H1 (cell line): Measurements from ENCODE around the gene RNF13. TPM values are rescaled to one million over a fixed set of nuclear protein-coding genes. Genes with fewer than 3 reads are reported as not detected.

Experiments
- CTCF ChIA-PET: fragments of 300-600 bp; sonication (Branson Sonifier 250); formaldehyde crosslinking; loops from one replicate; lab custom pipeline; 2021; ENCODE audit not compliant: partially characterized antibody; lab: Charles Lee
- POLR2A ChIA-PET: fragments of 300-600 bp; sonication (Branson Sonifier 250); formaldehyde crosslinking; loops from one replicate; lab custom pipeline; 2021; ENCODE audit warnings: inconsistent platforms; ENCODE audit not compliant: partially characterized antibody; lab: Charles Lee
- DNase-seq, 2 experiments: peaks; one replicate each; pipeline versions ENCODE4 v3.0.0 to v3.0.0-alpha.2; 2010 to 2022; ENCODE audit warnings: low spot score in 2 of 2, low read depth in 1 of 2, mixed read lengths in 1 of 2
- FAIRE-seq: peaks from 2 replicates; lab custom pipeline; 2011; peaks lifted over from hg19 to GRCh38; lab: Jason Lieb, UNC
- H2AFZ ChIP-seq: 2 replicates; pipeline ENCODE4 v1.8.1; 2012; ENCODE audit warnings: low read length, inconsistent platforms
- H2AK5ac ChIP-seq: 2 replicates; pipeline ENCODE4 v1.6.1; 2013; ENCODE audit warnings: low read depth, low read length
- H2BK120ac ChIP-seq: replicated peaks from 2 replicates; pipeline ENCODE3; 2013; ENCODE audit warnings: low read depth, low read length, inconsistent platforms
- H2BK12ac ChIP-seq: 2 replicates; pipeline ENCODE4 v1.6.1; 2013; ENCODE audit warnings: low read depth, low read length
- H2BK15ac ChIP-seq: 2 replicates; pipeline ENCODE4 v1.6.1; 2013; ENCODE audit warnings: low read length
- H2BK20ac ChIP-seq: 2 replicates; pipeline ENCODE4 v1.6.1; 2013; ENCODE audit warnings: low read length
- H2BK5ac ChIP-seq: 2 replicates; pipeline ENCODE4 v1.6.1; 2013; ENCODE audit warnings: low read depth, low read length
- H3K14ac ChIP-seq: 2 replicates; pipeline ENCODE4 v1.6.1; 2013; ENCODE audit warnings: inconsistent platforms; ENCODE audit not compliant: insufficient read length
- H3K18ac ChIP-seq: 2 replicates; pipeline ENCODE4 v1.6.1; 2013; ENCODE audit warnings: low read length; ENCODE audit errors: extremely low read depth
- H3K23ac ChIP-seq: 2 replicates; pipeline ENCODE4 v1.6.1; 2013; ENCODE audit warnings: inconsistent platforms; ENCODE audit not compliant: insufficient read length
- H3K23me2 ChIP-seq: 2 replicates; pipeline ENCODE4 v1.6.1; 2013; ENCODE audit warnings: low read depth, low read length
- H3K27ac ChIP-seq: 2 replicates; pipeline ENCODE4 v1.6.1; 2011; ENCODE audit warnings: low read depth, low read length, inconsistent platforms
- H3K27me3 ChIP-seq, 4 experiments: replicated peaks in 1 of 4; 1 replicate in 1 of 4; 2 replicates in 3 of 4; pipeline versions ENCODE4 v1.6.1 to v1.8.1; 2011 to 2013; ENCODE audit warnings: low read length in 3 of 4, mild to moderate bottlenecking in 3 of 4, inconsistent platforms in 2 of 4, mixed read lengths in 2 of 4, moderate library complexity in 1 of 4; ENCODE audit not compliant: control insufficient read depth in 3 of 4, insufficient read depth in 3 of 4; ENCODE audit errors: extremely low read depth in 1 of 4
- H3K36me3 ChIP-seq, 4 experiments: 2 replicates each; pipeline versions ENCODE4 v1.6.1 to v1.8.1; 2011 to 2013; ENCODE audit warnings: mild to moderate bottlenecking in 4 of 4, low read length in 3 of 4, moderate library complexity in 2 of 4, control low read depth in 1 of 4, inconsistent platforms in 1 of 4; ENCODE audit not compliant: insufficient read depth in 4 of 4, control insufficient read depth in 2 of 4
- H3K4ac ChIP-seq: replicated peaks from 2 replicates; pipeline ENCODE3; 2013; ENCODE audit warnings: low read length, low read depth, mixed read lengths, inconsistent platforms; ENCODE audit not compliant: insufficient read length
- H3K4me1 ChIP-seq, 4 experiments: replicated peaks in 1 of 4; 1 replicate in 1 of 4; 2 replicates in 3 of 4; pipeline versions ENCODE4 v1.6.1 to v1.8.1; 2011 to 2013; ENCODE audit warnings: low read length in 3 of 4, inconsistent platforms in 2 of 4, mixed read lengths in 1 of 4; ENCODE audit not compliant: insufficient read depth in 4 of 4, control insufficient read depth in 3 of 4
- H3K4me2 ChIP-seq, 2 experiments: 2 replicates each; pipeline versions ENCODE4 v1.6.1 to v1.8.1; 2011 to 2013; ENCODE audit warnings: low read depth in 2 of 2, low read length in 2 of 2, control low read depth in 1 of 2, inconsistent platforms in 1 of 2, mild to moderate bottlenecking in 1 of 2; ENCODE audit not compliant: insufficient read depth in 1 of 2
- H3K4me3 ChIP-seq, 4 experiments: fragments of 200-600, 300-600 bp in 1 of 4; sonication (generic), shearing (Covaris generic), sonication (Bioruptor Twin) in 1 of 4; 2 replicates each; pipeline versions ENCODE4 v1.5.1 to v1.8.1; 2011 to 2016; ENCODE audit warnings: low read length in 4 of 4, low read depth in 3 of 4, control low read depth in 2 of 4, inconsistent platforms in 2 of 4, mild to moderate bottlenecking in 2 of 4, mixed read lengths in 1 of 4, moderate library complexity in 1 of 4; ENCODE audit not compliant: insufficient read depth in 2 of 4; ENCODE audit errors: extremely low read depth in 1 of 4
- H3K56ac ChIP-seq: replicated peaks from 2 replicates; pipeline ENCODE3; 2013; ENCODE audit warnings: low read depth, mild to moderate bottlenecking, mixed read lengths, low read length, inconsistent platforms; ENCODE audit not compliant: insufficient read length
- H3K79me1 ChIP-seq: 2 replicates; pipeline ENCODE4 v1.6.1; 2013; ENCODE audit warnings: low read depth, low read length, control low read depth
- H3K79me2 ChIP-seq, 2 experiments: 2 replicates each; pipeline versions ENCODE4 v1.6.1 to v1.8.1; 2012 to 2013; ENCODE audit warnings: low read length in 2 of 2, mild to moderate bottlenecking in 2 of 2, inconsistent platforms in 1 of 2; ENCODE audit not compliant: insufficient read depth in 2 of 2, control insufficient read depth in 1 of 2
- H3K9ac ChIP-seq, 4 experiments: replicated peaks in 1 of 4; 1 replicate in 1 of 4; 2 replicates in 3 of 4; pipeline versions ENCODE4 v1.6.1 to v1.8.1; 2011 to 2013; ENCODE audit warnings: low read depth in 3 of 4, low read length in 3 of 4, control low read depth in 2 of 4, mild to moderate bottlenecking in 2 of 4, moderate library complexity in 2 of 4, inconsistent platforms in 1 of 4; ENCODE audit errors: extremely low read depth in 1 of 4
- H3K9me3 ChIP-seq, 2 experiments: 2 replicates each; pipeline versions ENCODE4 v1.6.1 to v1.8.1; 2012 to 2013; ENCODE audit warnings: mild to moderate bottlenecking in 2 of 2, moderate library complexity in 2 of 2, control low read depth in 1 of 2, inconsistent platforms in 1 of 2, low read depth in 1 of 2, low read length in 1 of 2, mixed read lengths in 1 of 2; ENCODE audit not compliant: insufficient read depth in 2 of 2
- H4K20me1 ChIP-seq, 2 experiments: replicated peaks in 1 of 2; 2 replicates each; pipeline versions ENCODE3 to v1.8.1; 2011 to 2013; ENCODE audit warnings: inconsistent platforms in 2 of 2, low read length in 2 of 2, mild to moderate bottlenecking in 1 of 2; ENCODE audit not compliant: insufficient read depth in 2 of 2, control insufficient read depth in 1 of 2
- H4K5ac ChIP-seq: 2 replicates; pipeline ENCODE4 v1.6.1; 2013; ENCODE audit warnings: low read length, low read depth, mixed read lengths, inconsistent platforms; ENCODE audit not compliant: insufficient read length
- H4K8ac ChIP-seq: 2 replicates; pipeline ENCODE4 v1.8.0; 2013; ENCODE audit warnings: mild to moderate bottlenecking, moderate library complexity, low read length, inconsistent platforms; ENCODE audit not compliant: insufficient read depth; ENCODE audit errors: extremely low read depth
- H4K91ac ChIP-seq: replicated peaks from 2 replicates; pipeline ENCODE3; 2013; ENCODE audit warnings: low read length, mixed read lengths, inconsistent platforms; ENCODE audit not compliant: insufficient read length
- CBX8 ChIP-seq: fragments of 300-800, 300-1000 bp; sonication (generic); IDR thresholded peaks from 2 replicates; pipeline ENCODE4 v1.7.1; 2016; ENCODE audit warnings: low read depth, low read length, borderline replicate concordance
- KDM5A ChIP-seq: fragments of 200-600 bp; IDR thresholded peaks from 2 replicates; pipeline ENCODE4 v1.7.1; 2012; ENCODE audit warnings: mild to moderate bottlenecking, low read length, inconsistent platforms, mixed read lengths
- MAFK ChIP-seq: IDR thresholded peaks from 2 replicates; pipeline ENCODE4 v1.6.1; 2012; ENCODE audit warnings: low read depth, mild to moderate bottlenecking, improper control_type of control experiment, low read length
- POLR2A ChIP-seq, 2 experiments: IDR thresholded peaks; 1 replicate in 1 of 2; 2 replicates in 1 of 2; pipeline ENCODE4 v1.6.1; 2011; ENCODE audit warnings: low read depth in 2 of 2, low read length in 2 of 2, mild to moderate bottlenecking in 2 of 2; ENCODE audit errors: control extremely low read depth in 1 of 2
- WGBS, 2 experiments: shearing (Covaris generic) in 1 of 2; methylation state at CpG; one replicate each; pipeline versions ENCODE4 v1.1.6 to v1.1.7; 2013 to 2015; ENCODE audit warnings: low lambda C conversion rate in 2 of 2, mixed read lengths in 2 of 2, inconsistent platforms in 1 of 2, low coverage in 1 of 2, missing lambda C conversion rate in 1 of 2; ENCODE audit not compliant: insufficient replicate concordance in 2 of 2, insufficient coverage in 1 of 2, insufficient read length in 1 of 2; ENCODE audit errors: extremely low coverage in 1 of 2, missing lambda C conversion rate in 1 of 2; 5-methylcytosine and 5-hydroxymethylcytosine counted together
- polyA plus RNA-seq, 7 experiments: library from polyadenylated mRNA; depleted of rRNA in 3 of 7; stranded (reverse) in 5 of 7; unstranded in 2 of 7; fragments of >200 nt in 5 of 7; fragments of 200-250 nt in 2 of 7; gene quantifications; 1 replicate in 5 of 7; 2 replicates in 1 of 7; 4 replicates in 1 of 7; pipeline versions ENCODE4 v1.2.1 to v1.2.3, GENCODE V29; 2011 to 2013; ENCODE audit warnings: missing spikeins in 2 of 7, mixed read lengths in 2 of 7
- total RNA-seq: library from RNA; stranded (reverse); fragmentation: NEBNext Ultra II Directional; extraction: Animal tissue kit (Norgen Biotek cat#: 25700); gene quantifications from 2 replicates; pipeline ENCODE4 v1.2.1, GENCODE V29; 2021

Gene RNF13
- total and polyA plus RNA-seq, 2 of the 8 experiments (the other 6 are each of a cell fraction or from before 2014, with no cell fraction given) = 19.4 to 35.4 TPM

DNA sequence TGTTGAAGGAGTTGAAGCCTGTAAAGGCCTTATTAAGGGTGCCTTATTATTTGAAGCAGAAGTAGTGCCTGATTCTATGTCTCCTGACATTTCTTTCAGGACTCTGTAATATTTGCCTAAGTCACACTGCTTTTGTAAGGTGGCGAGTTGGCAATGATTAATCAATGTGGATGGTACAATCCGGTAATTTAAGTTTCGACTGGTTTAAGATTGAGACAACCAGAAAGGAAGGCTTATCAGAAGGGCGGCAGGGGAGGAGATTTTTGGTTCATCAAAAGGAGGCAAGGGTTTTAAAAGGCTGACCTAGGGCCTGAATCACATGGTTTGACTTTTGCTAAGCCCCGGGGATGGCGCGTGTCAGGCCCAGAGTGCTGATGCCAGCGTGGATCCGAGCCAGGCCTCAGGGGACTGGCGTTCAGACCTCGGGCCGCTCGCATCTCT lies 830 bp upstream of the RNF13 start:
- Histone ChIP-seq H3K79me1 (no peaks in the 10 kb centered on the region; the same call in 1 of the 2 replicates), H4K20me1 (peaks cover 0 to 2% of the 10 kb centered on the region in 2 experiments), H3K4me1 (peaks cover 0 to 7% (median 3%) of the 10 kb centered on the region in 4 experiments; a peak in 4 of 7 replicates), H2AK5ac (no peak overlapping the region), H3K27ac (no peak overlapping the region), H3K23ac (no peak overlapping the region), H3K14ac (no peak overlapping the region), H3K27me3 (no peaks in the 10 kb centered on the region), H2AFZ (peak overlapping the region; percentile 99; the same call in 1 of the 2 replicates), H3K9ac (peak overlapping the region in 3 of 4 experiments; percentile 62 to 91 (median 86); a peak in 6 of 7 replicates), H3K23me2 (peaks cover 7% of the 10 kb centered on the region), H2BK120ac (no peak overlapping the region), H2BK20ac (no peak overlapping the region), H2BK12ac (0 out of 2 replicates have a peak overlapping the region, but pooled peaks have one; percentile 2), H3K36me3 (no peaks in the 10 kb centered on the region), H2BK15ac (no peak overlapping the region), H3K4me2 (peak overlapping the region; percentile 93 to 94), H3K9me3 (no peaks in the 10 kb centered on the region), H3K56ac (peak overlapping the region; percentile 57), H3K18ac (no peak overlapping the region; the same call in 1 of the 2 replicates), H4K5ac (peak overlapping the region; percentile 92), H2BK5ac (0 out of 2 replicates have a peak overlapping the region, but pooled peaks have one; percentile 92), H3K4me3 (peak overlapping the region; percentile 88 to 95 (median 91)), H3K79me2 (peaks cover 0 to 32% of the 10 kb centered on the region in 2 experiments; a peak in 3 of 4 replicates), H4K91ac (peak overlapping the region; percentile 15), H3K4ac (no peak overlapping the region), H4K8ac (peak overlapping the region; percentile 74)
- ChIA-PET POLR2A (interaction anchor here (0.5 to 1.9 kb wide), 7 partner anchors 11 to 154 kb away, joined by 3 to 7 read pairs (median 3); partner anchors contain the start of gene WWTR1), CTCF (interaction anchor here (1.5 to 1.6 kb wide), 2 partner anchors 40 to 49 kb away, joined by 4 to 9 read pairs; no protein-coding TSS in a partner anchor)
- DNase-seq = no peak
- 33% methylated on average over 13 of the region's 13 CpGs; no CpG with 5 or more reads in 1 of the 2 experiments for WGBS, 2 experiments
- FAIRE-seq = no peak
- TF ChIP-seq POLR2A (IDR thresholded peaks at IDR 0.05; ENCODE audit: control extremely low read depth in 1 of 2, low read depth in 2 of 2, low read length in 2 of 2) (peak in 1 of 2 experiments; percentile 23; a peak in 1 of 3 replicates), CBX8 (no peak), KDM5A (no peak), MAFK (no peak)
